HepG2 (cell line): ENCODE measurements around the gene POLE. TPM values are rescaled to one million over a fixed set of nuclear protein-coding genes. Genes with fewer than 3 reads are reported as not detected.

Source experiments
- ATAC-seq: fragments of 200-7000 bp; cut with Tn5 transposase; 3 replicates; pipeline ENCODE4 v1.9.1; 2020; ENCODE audit warnings: mild to moderate bottlenecking, moderate library complexity
- BruUV-seq: library from RNA; stranded (reverse); fragments of 400-500 nt; replicated peaks from 2 replicates; lab custom pipeline; 2021; lab: Mats Ljungman, UMichigan
- CTCF ChIA-PET: fragments of 300-600 bp; formaldehyde crosslinking; extraction: SDS; loops from one replicate; lab custom pipeline; 2021; ENCODE audit warnings: low total read pairs, inconsistent platforms, low intra/inter-chr PET ratio; lab: Yijun Ruan, JAX
- POLR2A ChIA-PET: fragments of 350-600 bp; sonication (Branson Sonifier 250); formaldehyde crosslinking; loops from one replicate; lab custom pipeline; 2020; ENCODE audit warnings: antibody characterized with exemption, inconsistent platforms; lab: Yijun Ruan, JAX
- DNase-seq: peaks from one replicate; pipeline ENCODE4 v3.0.0-alpha.2; 2015; ENCODE audit warnings: low spot score
- FAIRE-seq: peaks from 3 replicates; lab custom pipeline; 2011; peaks lifted over from hg19 to GRCh38; lab: Jason Lieb, UNC
- H2AFZ ChIP-seq: one replicate; pipeline ENCODE4 v1.6.1; 2011; ENCODE audit warnings: low read length, inconsistent platforms
- H3K27ac ChIP-seq: fragments of 300-600 bp; 3 replicates; pipeline ENCODE4 v1.8.0; 2011; ENCODE audit warnings: mixed run types, mild to moderate bottlenecking, mixed read lengths, low read length, inconsistent platforms; ENCODE audit not compliant: insufficient read depth; ENCODE audit errors: extremely low read length
- H3K27me3 ChIP-seq, 2 experiments: fragments of 200-600 bp in 1 of 2; 2 replicates in 1 of 2; 3 replicates in 1 of 2; pipeline versions ENCODE4 v1.6.0 to v1.8.0; 2011; ENCODE audit warnings: low read length in 2 of 2, mild to moderate bottlenecking in 2 of 2, moderate library complexity in 2 of 2, inconsistent platforms in 1 of 2; ENCODE audit not compliant: insufficient read depth in 2 of 2, control insufficient read depth in 1 of 2
- H3K36me3 ChIP-seq, 2 experiments: fragments of 200-600 bp in 1 of 2; replicated peaks in 1 of 2; 2 replicates in 1 of 2; 3 replicates in 1 of 2; pipeline versions ENCODE4 v1.5.1 to v1.8.0; 2011; ENCODE audit warnings: low read length in 2 of 2, inconsistent platforms in 1 of 2; ENCODE audit not compliant: insufficient read depth in 2 of 2, control insufficient read depth in 1 of 2
- H3K4me1 ChIP-seq: 2 replicates; pipeline ENCODE4 v1.5.1; 2012; ENCODE audit warnings: low read length, inconsistent platforms; ENCODE audit not compliant: insufficient read depth
- H3K4me2 ChIP-seq: 2 replicates; pipeline ENCODE4 v1.6.0; 2011; ENCODE audit warnings: low read depth, low read length, inconsistent platforms
- H3K4me3 ChIP-seq, 3 experiments: fragments of 200-600 bp in 1 of 3; sonication (generic), shearing (Covaris generic) in 1 of 3; replicated peaks in 1 of 3; 2 replicates each; pipeline ENCODE4 v1.5.1; 2011 to 2016; ENCODE audit warnings: low read length in 3 of 3, inconsistent platforms in 2 of 3, low read depth in 2 of 3, mild to moderate bottlenecking in 2 of 3, control low read depth in 1 of 3, mixed read lengths in 1 of 3; ENCODE audit not compliant: insufficient read depth in 1 of 3
- H3K79me2 ChIP-seq: one replicate; pipeline ENCODE4 v1.6.1; 2011; ENCODE audit warnings: low read length, inconsistent platforms; ENCODE audit not compliant: insufficient read depth
- H3K9ac ChIP-seq: 2 replicates; pipeline ENCODE4 v1.6.0; 2011; ENCODE audit warnings: mild to moderate bottlenecking, low read depth, low read length, inconsistent platforms; ENCODE audit not compliant: insufficient read depth
- H3K9me3 ChIP-seq: 2 replicates; pipeline ENCODE4 v1.5.1; 2012; ENCODE audit warnings: mild to moderate bottlenecking, low read length
- H4K20me1 ChIP-seq: 2 replicates; pipeline ENCODE4 v1.6.0; 2011; ENCODE audit warnings: inconsistent platforms, mild to moderate bottlenecking, low read length, moderate library complexity; ENCODE audit not compliant: insufficient read depth
- ARNT ChIP-seq: fragments of 450-650 bp; IDR thresholded peaks from 2 replicates; pipeline ENCODE4 v1.6.1; 2017
- BATF2 ChIP-seq: sonication (generic); formaldehyde crosslinking; IDR thresholded peaks from 2 replicates; pipeline ENCODE4 v1.8.0; 2022; ENCODE audit warnings: mild to moderate bottlenecking, missing genetic modification reagents, moderate library complexity
- EEA1 ChIP-seq: sonication (generic); formaldehyde crosslinking; IDR thresholded peaks from 2 replicates; pipeline ENCODE4 v1.5.1; 2020; ENCODE audit warnings: mild to moderate bottlenecking, missing genetic modification reagents, borderline replicate concordance
- HNF1A ChIP-seq, 2 experiments: sonication (generic) in 1 of 2; formaldehyde crosslinking in 1 of 2; IDR thresholded peaks; 2 replicates each; pipeline versions ENCODE4 v1.4.0 to v1.6.1; 2016 to 2020; ENCODE audit warnings: borderline replicate concordance in 1 of 2, low read depth in 1 of 2, mild to moderate bottlenecking in 1 of 2, missing genetic modification reagents in 1 of 2
- HNRNPLL ChIP-seq: fragments of 200-400 bp; formaldehyde crosslinking; IDR thresholded peaks from 2 replicates; pipeline ENCODE4 v1.6.1; 2017; ENCODE audit warnings: mild to moderate bottlenecking, low read depth, low read length; ENCODE audit not compliant: poor library complexity, severe bottlenecking
- HOXA9 ChIP-seq: sonication (generic); formaldehyde crosslinking; IDR thresholded peaks from 2 replicates; pipeline ENCODE4 v1.8.1; 2022; ENCODE audit warnings: missing genetic modification reagents, mild to moderate bottlenecking, moderate library complexity, borderline replicate concordance
- PHF5A ChIP-seq: IDR thresholded peaks from one replicate; pipeline ENCODE4 v1.6.1; 2018; ENCODE audit warnings: low read depth, missing genetic modification reagents; ENCODE audit not compliant: unreplicated experiment
- PRMT3 ChIP-seq: sonication (generic); formaldehyde crosslinking; IDR thresholded peaks from 2 replicates; pipeline ENCODE4 v1.8.1; 2022; ENCODE audit warnings: low read depth, mild to moderate bottlenecking, moderate library complexity, missing genetic modification reagents, borderline replicate concordance
- SIX4 ChIP-seq: sonication (generic); formaldehyde crosslinking; IDR thresholded peaks from 2 replicates; pipeline ENCODE4 v1.4.0; 2020; ENCODE audit warnings: missing genetic modification reagents
- SP140L ChIP-seq: sonication (generic); formaldehyde crosslinking; IDR thresholded peaks from 2 replicates; pipeline ENCODE4 v1.4.0; 2020; ENCODE audit warnings: missing genetic modification reagents, borderline replicate concordance
- THAP9 ChIP-seq: sonication (generic); formaldehyde crosslinking; IDR thresholded peaks from 2 replicates; pipeline ENCODE4; 2020; ENCODE audit warnings: missing genetic modification reagents, mild to moderate bottlenecking, borderline replicate concordance
- ZNF652 ChIP-seq: IDR thresholded peaks from 2 replicates; pipeline ENCODE4 v1.6.1; 2016; ENCODE audit warnings: low read depth, borderline replicate concordance
- ZNF839 ChIP-seq: sonication (generic); formaldehyde crosslinking; IDR thresholded peaks from 2 replicates; pipeline ENCODE4 v1.4.0; 2020; ENCODE audit warnings: missing genetic modification reagents, mild to moderate bottlenecking, borderline replicate concordance
- WGBS: methylation state at CpG from one replicate; pipeline ENCODE4 v1.1.6; 2017; ENCODE audit warnings: low lambda C conversion rate; 5-methylcytosine and 5-hydroxymethylcytosine counted together
- in situ Hi-C: cut with HindIII; loops from 2 replicates; pipeline ENCODE4 v1.10.0; 2017; ENCODE audit warnings: low pct_unique_long_range_greater_than_20kb; ENCODE audit not compliant: extremely low pct_ligation_motif_present
- intact Hi-C: fragments of 100-400 bp; cut with micrococcal nuclease; formaldehyde crosslinking; loops from one replicate; pipeline ENCODE4 v1.10.0; 2022; ENCODE audit not compliant: unreplicated experiment
- polyA plus RNA-seq, 8 experiments: library from polyadenylated mRNA; depleted of rRNA in 3 of 8; stranded (reverse) in 7 of 8; unstranded in 1 of 8; fragments of >200 nt; fragmentation: Illumina TruSeq in 4 of 8; extraction: Trizol in 4 of 8; gene quantifications; 2 replicates each; pipeline versions ENCODE4 v1.2.1 to v1.2.3, GENCODE V29; 2011 to 2016; ENCODE audit warnings: low read depth in 4 of 8, missing spikeins in 1 of 8, mixed read lengths in 1 of 8; ENCODE audit not compliant: insufficient read depth in 1 of 8
- total RNA-seq, 5 experiments: library from RNA; depleted of rRNA; stranded (reverse); fragments of >200 nt; fragmentation: Illumina TruSeq; extraction: Trizol; gene quantifications; 2 replicates each; pipeline ENCODE4 v1.2.3, GENCODE V29; 2016; ENCODE audit warnings: low read depth in 1 of 5

Gene POLE
- total and polyA plus RNA-seq, 2 of the 13 experiments (the other 11 are each of a cell fraction or from before 2014, with no cell fraction given), result 25.3 to 52.2 TPM

- no TSS peak for BruUV-seq
- ATAC-seq, result no peak
- TF ChIP-seq HOXA9 (CRISPR knock-in tag) (no peak), BATF2 (CRISPR knock-in tag) (no peak), EEA1 (CRISPR knock-in tag) (no peak), THAP9 (CRISPR knock-in tag) (no peak), ZNF652 (CRISPR knock-in tag) (no peak), ZNF839 (CRISPR knock-in tag) (no peak), PHF5A (CRISPR knock-in tag) (no peak), SP140L (CRISPR knock-in tag) (no peak), PRMT3 (CRISPR knock-in tag) (no peak), HNF1A (IDR thresholded peaks at IDR 0.05; ENCODE audit: low read depth) (no peak), HNF1A (CRISPR knock-in tag; IDR thresholded peaks at IDR 0.05; ENCODE audit: borderline replicate concordance) (no peak), ARNT (no peak), HNRNPLL (no peak), SIX4 (CRISPR knock-in tag) (no peak)
These were observed 53.2 kb downstream of the POLE start for GRCh38 chr12:132633901-132634300.

More at GRCh38 chr12:132633901-132634300, 53.2 kb downstream of the POLE start:
- H3K79me2 ChIP-seq, result no peaks in the 10 kb centered on the region
- intact Hi-C loops, result no loop called here
- DNase-seq (no peak), FAIRE-seq (no peak)
- 94% methylated on average over 2 of the region's 10 CpGs for WGBS
- H3K9me3 ChIP-seq, result no peaks in the 10 kb centered on the region
- in situ Hi-C loops, result no loop called here
- no peak overlapping the region for H3K4me2 ChIP-seq
- peaks cover 41 to 89% of the 10 kb centered on the region in 2 experiments; a peak in 4 of 5 replicates for H3K36me3 ChIP-seq
- POLR2A ChIA-PET, result no interaction called here
- H3K27ac ChIP-seq, result no peak overlapping the region
- CTCF ChIA-PET, result no interaction called here
- H3K9ac ChIP-seq, result no peak overlapping the region
- H3K4me3 ChIP-seq, result no peak overlapping the region
- H4K20me1 ChIP-seq, result no peaks in the 10 kb centered on the region; the same call in 1 of the 2 replicates
- H3K27me3 ChIP-seq, result no peaks in the 10 kb centered on the region
- no peaks in the 10 kb centered on the region for H3K4me1 ChIP-seq
- H2AFZ ChIP-seq, result no peak overlapping the region
